ENCODE data around the gene ADARB2.
"Not testable (repeated sequence)": the region's sequence is repeated elsewhere in the genome, so short reads cannot be mapped to it uniquely, and the experiment has no call there.

Gene ADARB2

DNA sequence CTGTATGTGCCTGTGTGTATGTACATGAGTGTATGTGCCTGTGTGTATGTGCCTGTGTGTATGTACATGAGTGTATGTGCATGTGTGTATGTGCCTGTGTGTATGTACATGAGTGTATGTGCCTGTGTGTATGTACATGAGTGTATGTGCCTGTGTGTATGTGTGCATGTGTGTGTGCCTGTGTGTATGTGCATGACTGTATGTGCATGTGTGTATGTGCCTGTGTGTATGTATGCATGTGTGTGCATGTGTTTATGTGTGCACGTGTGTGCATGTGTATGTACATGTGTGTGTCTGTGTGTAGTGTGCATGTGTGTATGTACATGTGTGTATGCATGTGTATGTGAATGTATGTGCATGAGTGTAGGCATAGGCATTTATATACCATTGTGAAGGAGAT is 274.8 kb downstream of the ADARB2 start:
- Mint-ChIP-seq H3K9me3 (no peaks in the 10 kb centered on the region), H3K27me3 (peaks cover 9% of the 10 kb centered on the region), H3K4me3 (no peak overlapping the region), H3K36me3 (ENCODE audit: low read depth) (no peaks in the 10 kb centered on the region), H3K4me1 (ENCODE audit: low read depth) (peaks cover 4% of the 10 kb centered on the region), H3K27ac (no peak overlapping the region)

- peaks cover 4% of the 10 kb centered on the region for H3K4me1 Mint-ChIP-seq (ENCODE audit: low read depth)
- no peak overlapping the region for H3K4me3 Mint-ChIP-seq
- H3K27me3 Mint-ChIP-seq = peaks cover 9% of the 10 kb centered on the region
- H3K27ac Mint-ChIP-seq = no peak overlapping the region
- no peaks in the 10 kb centered on the region for H3K36me3 Mint-ChIP-seq (ENCODE audit: low read depth)
- H3K9me3 Mint-ChIP-seq = no peaks in the 10 kb centered on the region
Measured at GRCh38 chr10:1462032-1462431, 275.3 kb downstream of the ADARB2 start.

- peaks cover 4% of the 10 kb centered on the region for H3K4me1 Mint-ChIP-seq (ENCODE audit: low read depth)
- no peaks in the 10 kb centered on the region for H3K36me3 Mint-ChIP-seq (ENCODE audit: low read depth)
- H3K27ac Mint-ChIP-seq = no peak overlapping the region
- H3K4me3 Mint-ChIP-seq = no peak overlapping the region
- peaks cover 17% of the 10 kb centered on the region for H3K27me3 Mint-ChIP-seq
- no peaks in the 10 kb centered on the region for H3K9me3 Mint-ChIP-seq
Measured at GRCh38 chr10:1461016-1461415, 276.3 kb downstream of the ADARB2 start.

- H3K4me3 Mint-ChIP-seq; H3K4me1 Mint-ChIP-seq (ENCODE audit: low read depth); H3K27ac Mint-ChIP-seq; H3K9me3 Mint-ChIP-seq; H3K36me3 Mint-ChIP-seq (ENCODE audit: low read depth): not testable (repeated sequence)
- peaks cover 25% of the 10 kb centered on the region for H3K27me3 Mint-ChIP-seq
Measured at GRCh38 chr10:1459664-1460063, 277.7 kb downstream of the ADARB2 start.

DNA sequence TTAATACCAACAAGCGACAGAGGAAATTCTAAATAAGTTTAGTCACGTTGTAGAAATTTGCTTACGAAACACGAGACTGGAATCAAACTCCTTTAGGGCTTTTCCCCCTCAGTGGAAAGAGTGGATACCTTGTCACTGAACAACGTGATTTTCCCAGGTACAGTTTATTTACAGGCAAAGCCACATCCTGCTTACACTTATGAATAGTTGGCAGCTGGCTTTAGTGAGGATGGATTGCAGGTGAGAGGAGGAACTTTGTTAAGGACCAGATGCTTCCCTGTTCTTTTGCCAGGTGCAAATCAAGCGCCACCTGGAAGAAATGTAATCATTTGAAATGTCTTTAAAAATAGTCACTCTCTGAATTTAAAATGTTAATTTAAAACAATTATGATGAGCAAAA is 282.4 kb downstream of the ADARB2 start:
- Mint-ChIP-seq H3K27me3 (peaks cover 20% of the 10 kb centered on the region), H3K4me3 (no peak overlapping the region), H3K27ac (no peak overlapping the region), H3K36me3 (ENCODE audit: low read depth) (peaks cover 4% of the 10 kb centered on the region), H3K9me3 (peaks cover 16% of the 10 kb centered on the region), H3K4me1 (ENCODE audit: low read depth) (peaks cover 17% of the 10 kb centered on the region)

DNA sequence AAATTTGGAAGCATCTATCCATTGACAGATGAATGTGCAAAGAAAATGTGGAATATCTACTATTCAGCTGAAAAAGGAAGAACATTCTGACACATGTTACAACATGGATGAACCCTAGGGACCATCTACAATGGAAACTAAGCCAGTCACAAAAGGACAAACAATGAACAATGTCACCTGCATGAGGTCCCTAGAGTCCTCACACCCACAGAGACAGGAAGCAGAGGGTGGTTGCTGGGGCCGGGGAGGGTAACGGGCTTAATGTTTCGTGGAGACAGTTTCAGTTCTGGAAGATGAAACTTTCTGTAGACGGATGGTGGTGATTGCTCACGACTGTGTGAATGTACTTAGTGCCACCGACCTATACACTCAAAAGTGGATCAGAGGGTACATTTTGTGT is 282.9 kb downstream of the ADARB2 start:
- Mint-ChIP-seq H3K4me3 (no peak overlapping the region), H3K36me3 (ENCODE audit: low read depth) (peaks cover 4% of the 10 kb centered on the region), H3K27ac (no peak overlapping the region)

DNA sequence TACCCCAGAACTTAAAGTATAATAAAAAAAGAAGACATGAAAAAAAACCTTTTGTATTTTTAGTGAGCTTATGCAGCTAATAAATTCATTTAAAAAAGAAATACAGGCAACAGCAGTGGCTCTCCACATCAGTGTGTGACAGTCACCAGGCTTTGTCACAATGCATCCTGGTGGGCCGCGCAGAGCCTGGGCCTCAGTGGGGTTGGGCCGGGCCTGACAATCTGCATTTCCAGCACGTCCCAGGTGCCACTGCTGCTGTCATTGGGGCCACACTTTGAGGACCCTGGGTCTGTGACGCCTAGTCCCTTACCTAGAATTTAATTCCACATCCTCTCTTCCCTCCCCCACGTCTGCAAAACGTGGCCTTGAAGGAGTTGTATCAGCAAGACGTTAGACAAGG is 284.5 kb downstream of the ADARB2 start:
- Mint-ChIP-seq H3K27me3 (peaks cover 26% of the 10 kb centered on the region), H3K4me1 (ENCODE audit: low read depth) (peaks cover 17% of the 10 kb centered on the region), H3K4me3 (no peak overlapping the region), H3K9me3 (peaks cover 16% of the 10 kb centered on the region), H3K36me3 (ENCODE audit: low read depth) (peaks cover 4% of the 10 kb centered on the region), H3K27ac (no peak overlapping the region)

More for the DNA sequence above, 282.9 kb downstream of the ADARB2 start:
- Mint-ChIP-seq H3K9me3 (peaks cover 16% of the 10 kb centered on the region), H3K27me3 (peaks cover 20% of the 10 kb centered on the region), H3K4me1 (ENCODE audit: low read depth) (peaks cover 17% of the 10 kb centered on the region)

DNA sequence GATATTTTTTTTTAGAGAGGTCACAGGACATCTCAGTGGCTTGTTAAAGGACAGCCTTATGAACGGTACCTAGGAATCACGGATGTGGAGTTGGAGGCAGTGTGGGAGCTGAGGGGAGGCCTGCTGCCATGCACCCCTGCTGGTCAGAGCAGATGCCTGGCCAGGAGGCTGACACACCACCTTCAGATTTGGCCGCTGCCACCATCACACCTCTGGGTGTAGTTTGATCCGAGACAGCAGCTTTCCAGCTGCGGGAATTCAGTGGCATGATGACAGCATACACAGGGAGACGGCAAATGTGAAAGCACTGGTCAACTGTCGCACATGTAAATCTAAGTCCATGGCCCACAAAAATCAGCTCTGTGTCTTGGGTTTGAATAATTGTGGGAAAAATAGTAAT is 285.4 kb downstream of the ADARB2 start:
- Mint-ChIP-seq H3K4me1 (ENCODE audit: low read depth) (peaks cover 17% of the 10 kb centered on the region), H3K27ac (no peak overlapping the region), H3K36me3 (ENCODE audit: low read depth) (peaks cover 4% of the 10 kb centered on the region), H3K4me3 (no peak overlapping the region), H3K27me3 (peaks cover 28% of the 10 kb centered on the region), H3K9me3 (peaks cover 16% of the 10 kb centered on the region)

DNA sequence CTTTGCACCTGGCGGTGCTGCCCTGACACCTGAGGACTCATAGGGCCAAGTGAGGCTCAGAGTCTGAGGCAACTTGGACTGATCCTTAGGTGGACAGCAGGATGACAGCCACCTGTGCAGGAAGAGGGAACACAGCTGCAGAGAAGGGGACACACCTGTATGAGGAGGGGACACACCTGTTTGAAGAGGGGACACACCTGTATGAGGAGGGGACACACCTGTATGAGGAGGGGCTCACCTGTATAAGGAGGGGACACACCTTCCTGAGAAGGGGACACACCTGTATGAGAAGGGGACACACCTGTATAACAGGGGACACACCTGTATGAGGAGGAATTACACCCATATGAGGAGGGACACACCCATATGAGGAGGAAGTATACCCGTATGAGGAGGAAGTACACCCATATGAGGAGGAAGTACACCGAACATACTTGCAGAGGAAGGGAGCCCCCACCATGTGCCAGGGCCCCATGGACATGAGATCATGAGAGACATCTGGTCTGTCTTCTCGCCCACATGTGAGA is 285.9 kb downstream of the ADARB2 start:
- Mint-ChIP-seq H3K27ac (no peak overlapping the region), H3K36me3 (ENCODE audit: low read depth) (peaks cover 4% of the 10 kb centered on the region), H3K9me3 (peaks cover 16% of the 10 kb centered on the region), H3K4me1 (ENCODE audit: low read depth) (peaks cover 17% of the 10 kb centered on the region), H3K4me3 (no peak overlapping the region), H3K27me3 (peaks cover 24% of the 10 kb centered on the region)

GRCh38 chr10:1449572-1450205 is 287.6 kb downstream of the ADARB2 start:
- peaks cover 4% of the 10 kb centered on the region for H3K36me3 Mint-ChIP-seq (ENCODE audit: low read depth)
- peaks cover 12% of the 10 kb centered on the region for H3K27me3 Mint-ChIP-seq
- H3K27ac Mint-ChIP-seq = no peak overlapping the region
- no peak overlapping the region for H3K4me3 Mint-ChIP-seq
- H3K4me1 Mint-ChIP-seq (ENCODE audit: low read depth) = peaks cover 12% of the 10 kb centered on the region
- H3K9me3 Mint-ChIP-seq = peaks cover 16% of the 10 kb centered on the region

DNA sequence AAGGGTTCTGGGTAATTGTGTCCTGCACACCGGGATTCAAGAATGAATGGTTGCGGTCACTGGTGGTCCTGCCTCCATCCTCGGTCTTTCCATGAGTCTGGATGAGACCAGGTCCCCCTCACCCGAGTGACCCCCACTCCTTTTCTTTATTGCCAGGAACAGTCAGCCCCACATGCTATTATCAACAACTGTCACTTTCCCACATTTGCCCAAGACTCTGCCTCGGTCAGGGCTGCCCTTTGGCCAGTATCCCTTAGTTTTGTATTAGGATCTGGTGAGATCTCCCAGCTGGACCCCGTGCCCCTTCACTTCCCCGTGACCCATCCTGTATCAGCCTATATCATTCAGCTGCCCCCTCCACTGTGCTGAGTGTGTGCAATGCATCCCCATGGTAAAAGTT is 288.3 kb downstream of the ADARB2 start:
- H3K27ac Mint-ChIP-seq = no peak overlapping the region
- H3K27me3 Mint-ChIP-seq = peaks cover 12% of the 10 kb centered on the region
- no peak overlapping the region for H3K4me3 Mint-ChIP-seq
- H3K36me3 Mint-ChIP-seq (ENCODE audit: low read depth) = peaks cover 4% of the 10 kb centered on the region
- H3K9me3 Mint-ChIP-seq = peaks cover 16% of the 10 kb centered on the region
- peaks cover 5% of the 10 kb centered on the region for H3K4me1 Mint-ChIP-seq (ENCODE audit: low read depth)

DNA sequence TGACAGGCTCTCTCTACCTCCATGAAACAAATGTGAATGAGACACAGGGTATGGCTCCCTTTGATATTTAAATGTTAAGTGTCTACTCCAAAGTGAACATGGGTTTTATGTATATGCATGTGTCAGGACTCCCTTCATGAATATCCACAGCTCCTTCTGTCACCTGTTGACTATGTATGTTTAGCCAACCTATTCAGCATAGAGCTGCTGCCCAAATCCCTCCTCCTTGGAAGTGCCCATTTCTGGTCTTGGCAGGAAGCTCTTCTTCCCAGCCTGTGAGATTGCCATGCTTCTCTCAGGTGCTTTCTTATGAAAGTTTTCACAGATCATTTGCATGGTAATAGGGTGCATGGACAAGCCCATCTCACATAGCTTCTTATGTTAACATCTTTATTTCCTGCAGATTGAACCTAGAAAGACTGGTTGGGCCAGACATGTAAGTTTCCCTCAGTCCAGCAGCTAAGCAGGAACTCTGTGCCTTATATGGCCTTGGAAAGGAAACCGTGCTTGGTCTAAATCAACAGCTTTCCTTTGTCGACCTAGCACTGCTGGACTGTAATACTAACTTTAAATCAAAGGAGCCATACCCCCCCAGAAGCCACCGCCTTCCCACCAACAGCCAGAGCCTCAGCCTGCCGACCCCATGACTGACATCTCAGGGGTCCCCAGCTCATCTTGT is 288.9 kb downstream of the ADARB2 start:
- H3K27ac Mint-ChIP-seq = no peak overlapping the region
- no peaks in the 10 kb centered on the region for H3K4me1 Mint-ChIP-seq (ENCODE audit: low read depth)
- no peak overlapping the region for H3K4me3 Mint-ChIP-seq
- peaks cover 12% of the 10 kb centered on the region for H3K27me3 Mint-ChIP-seq
- peaks cover 4% of the 10 kb centered on the region for H3K36me3 Mint-ChIP-seq (ENCODE audit: low read depth)
- peaks cover 10% of the 10 kb centered on the region for H3K9me3 Mint-ChIP-seq

GRCh38 chr10:1444826-1445225 is 292.5 kb downstream of the ADARB2 start:
- Mint-ChIP-seq H3K9me3 (no peaks in the 10 kb centered on the region), H3K27ac (no peak overlapping the region), H3K4me1 (ENCODE audit: low read depth) (no peaks in the 10 kb centered on the region), H3K4me3 (no peak overlapping the region), H3K27me3 (peaks cover 12% of the 10 kb centered on the region), H3K36me3 (ENCODE audit: low read depth) (no peaks in the 10 kb centered on the region)

DNA sequence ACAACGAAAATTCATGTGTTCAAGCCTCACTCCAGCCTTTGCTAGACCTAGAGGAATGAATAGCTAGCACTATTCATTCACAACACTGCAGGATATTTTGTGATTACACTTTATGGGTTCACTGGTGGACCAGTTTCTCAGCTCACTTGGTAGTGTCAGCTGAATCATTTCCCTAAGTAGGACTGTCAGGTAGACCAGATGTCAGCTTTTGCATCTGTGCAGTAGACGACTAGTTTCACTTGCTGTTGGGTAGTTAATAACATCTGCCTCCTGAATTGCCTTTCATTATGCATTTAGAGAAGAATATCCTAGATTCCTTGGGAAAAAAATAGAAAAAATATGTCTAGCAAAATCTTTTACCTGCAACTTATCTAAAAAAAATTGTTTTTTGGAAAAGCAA is 296.4 kb downstream of the ADARB2 start:
- Mint-ChIP-seq H3K27ac (no peak overlapping the region), H3K4me3 (no peak overlapping the region), H3K9me3 (no peaks in the 10 kb centered on the region), H3K4me1 (ENCODE audit: low read depth) (no peaks in the 10 kb centered on the region), H3K36me3 (ENCODE audit: low read depth) (no peaks in the 10 kb centered on the region), H3K27me3 (peaks cover 9% of the 10 kb centered on the region)

DNA sequence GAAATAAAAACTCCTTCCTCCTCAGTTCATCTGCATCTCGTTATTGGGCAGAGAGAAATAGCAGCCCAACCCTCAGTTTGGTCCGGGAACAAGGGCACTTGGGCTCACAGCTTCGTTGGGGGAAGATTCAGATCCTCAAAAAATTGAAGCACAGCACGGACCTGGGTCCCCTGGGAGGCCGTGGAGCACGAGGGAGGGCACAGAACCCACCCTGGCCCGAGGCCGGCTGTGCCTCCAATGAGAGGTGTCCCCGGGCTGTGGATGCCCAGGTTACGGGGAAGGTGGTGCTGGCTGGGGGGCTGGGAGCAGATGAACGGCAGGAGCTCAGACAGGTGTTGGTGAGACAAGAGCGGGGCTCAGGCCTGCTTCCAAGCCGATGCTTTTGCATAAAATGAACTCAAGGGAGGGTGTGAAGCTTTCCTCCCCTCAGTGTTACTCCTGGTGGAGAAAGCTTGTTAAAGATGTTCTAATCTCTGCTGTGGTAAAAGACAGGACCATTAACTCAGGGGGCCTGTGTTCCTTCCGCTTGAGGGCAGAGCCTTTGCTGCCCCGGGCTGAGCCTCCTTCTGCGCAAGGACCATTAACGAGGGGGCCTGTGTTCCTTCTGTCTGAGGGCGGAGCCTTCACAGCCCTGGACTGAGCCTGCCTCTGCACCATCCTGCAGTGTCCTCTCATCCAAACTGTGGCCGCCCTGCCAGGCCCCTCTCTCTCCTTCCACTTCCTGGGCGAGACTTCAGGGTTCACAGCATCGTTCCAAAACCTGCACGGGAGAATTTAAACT is 302.2 kb downstream of the ADARB2 start:
- H3K27ac Mint-ChIP-seq = no peak overlapping the region
- no peak overlapping the region for H3K4me3 Mint-ChIP-seq
- peaks cover 2% of the 10 kb centered on the region for H3K9me3 Mint-ChIP-seq
- peaks cover 3% of the 10 kb centered on the region for H3K36me3 Mint-ChIP-seq (ENCODE audit: low read depth)
- no peaks in the 10 kb centered on the region for H3K4me1 Mint-ChIP-seq (ENCODE audit: low read depth)
- peaks cover 10% of the 10 kb centered on the region for H3K27me3 Mint-ChIP-seq
